ENCODE results near the gene TMSB15A. TPM values are rescaled to one million over a fixed set of nuclear protein-coding genes. Genes with fewer than 3 reads are reported as not detected.
"Not testable (repeated sequence)": the region's sequence is repeated elsewhere in the genome, so short reads cannot be mapped to it uniquely, and the experiment has no call there.

TMSB15A gene
- total RNA-seq, 2 experiments from 2014 or later: 1.5 to 2.1 TPM

DNA sequence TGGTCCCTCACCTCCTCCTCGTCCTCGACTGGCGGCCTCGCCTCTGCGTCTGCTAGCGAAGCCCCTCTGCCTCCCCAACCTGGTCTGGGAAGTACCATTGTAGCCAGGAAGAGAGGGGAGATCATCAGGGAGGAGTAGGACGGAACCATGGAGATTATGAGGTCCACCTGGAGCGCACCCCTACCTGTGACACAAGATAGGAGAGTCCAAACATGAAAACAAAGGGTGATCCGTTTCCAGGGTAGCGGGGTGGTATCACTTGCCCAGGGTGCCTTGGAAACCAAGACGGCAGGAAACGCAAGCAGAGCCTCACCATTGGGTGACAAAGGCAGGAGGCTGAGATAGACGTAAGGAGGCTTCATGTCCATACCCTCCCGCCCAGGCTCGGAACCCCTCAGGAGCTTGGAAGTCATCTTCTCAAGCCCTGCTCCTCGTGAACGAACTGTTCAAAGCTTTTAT lies 44.7 kb downstream of the TMSB15A start, which contains the start of gene TCP11X2:
TCP11X2 (minus strand) TSS at position 51 of the 459 bp plus-strand sequence.
- DNase-seq; intact Hi-C loops (cut with micrococcal nuclease); H3K9me3 Mint-ChIP-seq; H3K4me1 Mint-ChIP-seq (ENCODE audit: low read depth); H3K27me3 Mint-ChIP-seq (ENCODE audit: low read depth); H3K36me3 Mint-ChIP-seq (ENCODE audit: low read depth); CTCF ChIA-PET; H3K4me3 Mint-ChIP-seq; H3K27ac Mint-ChIP-seq: not testable (repeated sequence)

DNA sequence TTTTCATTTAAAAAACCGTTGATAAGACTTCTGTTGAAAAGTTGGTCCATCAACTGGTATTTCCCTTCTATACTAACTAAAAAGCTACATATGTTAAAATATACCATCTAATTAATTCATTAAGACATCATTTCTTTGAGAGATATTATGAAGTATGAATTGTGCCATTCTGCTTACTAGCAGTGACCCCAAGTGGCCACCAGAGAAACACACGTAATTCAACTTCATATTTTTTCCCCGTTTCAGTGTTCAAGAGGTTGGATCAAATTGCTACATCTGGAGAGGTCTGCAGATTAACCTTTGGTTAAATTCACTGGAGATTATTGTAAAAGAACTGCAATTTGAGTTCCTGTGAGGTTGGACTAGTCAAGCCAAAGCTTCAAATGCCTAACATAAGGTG lies 46.3 kb downstream of the TMSB15A start:
- H3K4me1 Mint-ChIP-seq (ENCODE audit: low read depth); H3K36me3 Mint-ChIP-seq (ENCODE audit: low read depth); H3K9me3 Mint-ChIP-seq; H3K27me3 Mint-ChIP-seq (ENCODE audit: low read depth); H3K27ac Mint-ChIP-seq; DNase-seq; H3K4me3 Mint-ChIP-seq; intact Hi-C loops (cut with micrococcal nuclease); CTCF ChIA-PET: not testable (repeated sequence)

Other genes with a start within 250 kb of the TMSB15A start
- gene NXF2B, start 76.7 kb downstream of the TMSB15A start, total RNA-seq: not detected
- not detected for gene TCP11X2, start 44.9 kb downstream of the TMSB15A start, total RNA-seq
- 10 to 100 TPM in 1 of 2 experiments, 1 to 10 TPM in 1; 9.5 to 11.4 TPM for gene ARMCX5, start 82.8 kb upstream of the TMSB15A start, total RNA-seq
- gene GPRASP1, start 134.7 kb upstream of the TMSB15A start, total RNA-seq: 1 to 10 TPM; 3.5 to 4.0 TPM
- gene GPRASP2, start 195.7 kb upstream of the TMSB15A start, total RNA-seq: 1 to 10 TPM; 1.7 to 2.0 TPM
- 1 to 10 TPM; 1.5 to 1.7 TPM for gene GPRASP3, start 204.0 kb upstream of the TMSB15A start, total RNA-seq

Measured in activated naive CD4-positive, alpha-beta T cell treated with anti-CD3 and anti-CD28 coated beads for 36 hours (primary cell).